GM12875 (cell line): ENCODE measurements around the gene ABHD16A.

ENCODE experiments used
- H3K4me3 ChIP-seq: one replicate; pipeline ENCODE4 v1.5.1; 2011; ENCODE audit warnings: low read depth, low read length, control low read depth
- CTCF ChIP-seq: IDR thresholded peaks from 2 replicates; pipeline ENCODE4 v1.5.1; 2011; ENCODE audit warnings: low read depth, mild to moderate bottlenecking, control low read depth, inconsistent platforms, low read length, moderate library complexity, borderline replicate concordance; ENCODE audit not compliant: insufficient read depth

Gene ABHD16A

DNA sequence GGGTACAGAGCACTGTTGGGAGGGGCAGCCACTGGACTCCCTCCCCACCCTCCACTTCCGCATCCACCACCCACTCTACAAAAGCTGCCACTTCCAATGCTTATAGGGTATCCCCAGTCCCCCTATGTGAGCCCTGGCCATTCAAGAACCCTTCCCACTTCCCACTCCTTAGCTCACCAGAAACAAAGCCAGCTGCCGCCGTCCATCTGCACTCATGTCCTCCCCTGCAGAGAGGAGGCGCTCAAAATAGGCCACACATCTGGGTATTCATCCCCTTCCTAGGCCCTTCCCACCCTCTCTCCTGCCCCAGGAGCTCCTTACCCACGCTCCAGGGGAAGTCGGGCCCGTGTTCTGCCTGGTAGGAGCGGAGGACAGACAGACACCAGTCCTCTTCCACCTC, 15.8 kb downstream of the ABHD16A start:
- no peak overlapping the region for H3K4me3 ChIP-seq
- TF ChIP-seq CTCF: no peak

GRCh38 chr6:31686483-31686882, 16.6 kb downstream of the ABHD16A start:
- no peak for TF ChIP-seq CTCF
- no peak overlapping the region for H3K4me3 ChIP-seq

DNA sequence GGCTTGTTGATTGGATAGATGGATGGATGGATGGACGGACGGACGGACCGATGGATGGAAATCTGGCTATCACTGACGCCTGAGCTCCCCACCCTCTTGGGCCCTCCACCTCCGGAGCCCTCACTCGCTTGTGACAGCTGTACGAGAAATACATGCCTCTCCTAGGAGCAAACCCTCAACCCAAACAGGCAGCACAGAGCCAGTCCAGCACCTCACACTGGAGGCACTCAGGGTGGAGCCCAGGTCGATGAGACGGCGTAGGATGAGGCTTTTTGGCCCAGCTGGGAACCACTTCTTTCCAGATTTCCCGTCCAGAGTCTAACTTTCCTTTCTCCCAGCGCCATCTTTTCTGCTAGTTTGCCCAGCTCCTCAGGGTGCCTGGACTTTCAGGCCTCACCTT, 19.5 kb downstream of the ABHD16A start:
- no peak overlapping the region for H3K4me3 ChIP-seq
- TF ChIP-seq CTCF: no peak

GRCh38 chr6:31681135-31681671, 21.9 kb downstream of the ABHD16A start:
- 0 out of 2 replicates have a peak, but pooled peaks have one; percentile 7 for TF ChIP-seq CTCF
- H3K4me3 ChIP-seq: peak overlapping the region; percentile 46

- peak within 1 kb of the TSS; percentile 46 for H3K4me3 ChIP-seq
Observed at GRCh38 chr6:31680226-31681134, 22.6 kb downstream of the ABHD16A start, which contains the start of gene LY6G5C. Gene LY6G5C, minus strand, starts transcription at chr6:31681067. Its CDS starts 694 bp downstream, at chr6:31680373.

GRCh38 chr6:31677955-31678354, 25.2 kb downstream of the ABHD16A start:
- TF ChIP-seq CTCF: no peak
- H3K4me3 ChIP-seq: no peak overlapping the region

More at GRCh38 chr6:31680226-31681134, 22.6 kb downstream of the ABHD16A start, which contains the start of gene LY6G5C:
- peak; percentile 70 for TF ChIP-seq CTCF
